Activated CD4-positive, alpha-beta T cell treated with anti-CD3 and anti-CD28 coated beads for 36 hours (primary cell): Measurements from ENCODE around the gene ASTN2. TPM values are rescaled to one million over a fixed set of nuclear protein-coding genes. Genes with fewer than 3 reads are reported as not detected.
"Not testable (repeated sequence)": the region's sequence is repeated elsewhere in the genome, so short reads cannot be mapped to it uniquely, and the experiment has no call there.

ENCODE experiments used
- ATAC-seq: fragments of 200-7000 bp; cut with Tn5 transposase; one replicate; pipeline ENCODE4 v1.10.0; 2021; ENCODE audit warnings: mild to moderate bottlenecking, moderate library complexity
- CTCF ChIA-PET: fragments of 350-600 bp; sonication (Branson Sonifier 250); formaldehyde crosslinking; loops from one replicate; lab custom pipeline; 2021; ENCODE audit warnings: antibody characterized with exemption; lab: Charles Lee
- POLR2A ChIA-PET: fragments of 350-600 bp; sonication (Branson Sonifier 250); formaldehyde crosslinking; loops from one replicate; lab custom pipeline; 2021; ENCODE audit warnings: antibody characterized with exemption, inconsistent platforms; lab: Charles Lee
- DNase-seq: peaks from one replicate; pipeline ENCODE4 v3.0.0-alpha.2; 2020
- H3K27ac Mint-ChIP-seq: one replicate; pipeline ENCODE4 v1.8.0; 2021; ENCODE audit warnings: mixed read lengths
- H3K27me3 Mint-ChIP-seq: one replicate; pipeline ENCODE4 v1.8.0; 2021; ENCODE audit warnings: mixed read lengths
- H3K36me3 Mint-ChIP-seq: one replicate; pipeline ENCODE4 v1.8.0; 2021; ENCODE audit warnings: low read depth, mixed read lengths
- H3K4me1 Mint-ChIP-seq: one replicate; pipeline ENCODE4 v1.8.0; 2021; ENCODE audit warnings: mixed read lengths
- H3K4me3 Mint-ChIP-seq: one replicate; pipeline ENCODE4 v1.8.0; 2021; ENCODE audit warnings: mild to moderate bottlenecking, moderate library complexity, mixed read lengths
- H3K9me3 Mint-ChIP-seq: one replicate; pipeline ENCODE4 v1.8.0; 2021; ENCODE audit warnings: low read depth, mixed read lengths
- intact Hi-C, 2 experiments: fragments of 100-400 bp; cut with DNase I in 1 of 2; cut with micrococcal nuclease in 1 of 2; formaldehyde crosslinking; loops; one replicate each; pipeline versions ENCODE4 v1.14.2 to v1.15.1; 2022 to 2024; cut with DNase I, micrococcal nuclease
- total RNA-seq, 2 experiments: library from RNA; stranded (reverse); gene quantifications; one replicate each; pipeline ENCODE4 v1.2.3, GENCODE V29; 2021

Gene ASTN2
- total RNA-seq, 2 experiments from 2014 or later = 3.0 to 4.2 TPM

GRCh38 chr9:116693233-116693731 is 721.6 kb downstream of the ASTN2 start:
- no peak overlapping the region for H3K27ac Mint-ChIP-seq

DNA sequence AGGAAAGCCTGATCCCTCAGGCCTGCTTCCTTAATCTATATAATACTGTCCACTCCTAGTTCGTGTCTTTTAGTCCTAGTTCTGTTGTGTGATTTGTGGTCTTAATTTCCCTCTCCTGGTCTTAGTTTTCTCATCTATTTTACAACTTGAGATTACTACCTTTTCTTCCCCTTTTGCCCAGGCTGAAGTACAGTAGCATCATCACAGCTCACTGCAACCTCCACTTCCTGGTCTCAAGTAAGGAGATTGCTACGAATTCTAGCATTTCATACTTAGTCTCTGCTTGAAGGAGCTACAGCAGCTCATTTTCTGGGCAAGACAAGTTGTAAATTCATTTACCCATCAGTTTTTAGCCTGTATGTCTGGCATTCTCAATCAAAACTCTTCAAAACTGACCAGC is 722.2 kb downstream of the ASTN2 start:
- POLR2A ChIA-PET = no interaction called here
- intact Hi-C loops = no loop called here
- CTCF ChIA-PET = no interaction called here
- H3K9me3 Mint-ChIP-seq = no peaks in the 10 kb centered on the region
- ATAC-seq (no peak), DNase-seq (no peak)
- peaks cover 60% of the 10 kb centered on the region for H3K4me1 Mint-ChIP-seq
- H3K27me3 Mint-ChIP-seq = no peaks in the 10 kb centered on the region
- peaks cover 20% of the 10 kb centered on the region for H3K36me3 Mint-ChIP-seq
- no peak overlapping the region for H3K4me3 Mint-ChIP-seq
- H3K27ac Mint-ChIP-seq = no peak overlapping the region

More at GRCh38 chr9:116693233-116693731, 721.6 kb downstream of the ASTN2 start:
- no peak overlapping the region for H3K4me3 Mint-ChIP-seq
- H3K9me3 Mint-ChIP-seq = peaks cover 4% of the 10 kb centered on the region
- peaks cover 53% of the 10 kb centered on the region for H3K4me1 Mint-ChIP-seq
- no peak for DNase-seq
- ChIA-PET POLR2A (no interaction called here), CTCF (no interaction called here)
- peak; percentile 40 for ATAC-seq
- H3K27me3 Mint-ChIP-seq = no peaks in the 10 kb centered on the region
- peaks cover 24% of the 10 kb centered on the region for H3K36me3 Mint-ChIP-seq
- intact Hi-C loops = no loop called here

GRCh38 chr9:116691607-116692006 is 723.2 kb downstream of the ASTN2 start:
- no peak for ATAC-seq
- peaks cover 12% of the 10 kb centered on the region for H3K36me3 Mint-ChIP-seq
- no peaks in the 10 kb centered on the region for H3K9me3 Mint-ChIP-seq
- CTCF ChIA-PET = no interaction called here
- intact Hi-C loops = no loop called here
- DNase-seq = peak; percentile 8
- H3K4me1 Mint-ChIP-seq = peaks cover 58% of the 10 kb centered on the region
- H3K4me3 Mint-ChIP-seq = no peak overlapping the region
- H3K27me3 Mint-ChIP-seq = no peaks in the 10 kb centered on the region
- POLR2A ChIA-PET = no interaction called here
- peak overlapping the region; percentile 17 for H3K27ac Mint-ChIP-seq

GRCh38 chr9:116690805-116691204 is 724.1 kb downstream of the ASTN2 start:
- POLR2A ChIA-PET, H3K27me3 Mint-ChIP-seq, H3K27ac Mint-ChIP-seq, ATAC-seq, H3K4me3 Mint-ChIP-seq, H3K9me3 Mint-ChIP-seq, CTCF ChIA-PET, H3K36me3 Mint-ChIP-seq, intact Hi-C loops, DNase-seq: not testable (repeated sequence)
- H3K4me1 Mint-ChIP-seq = peaks cover 64% of the 10 kb centered on the region

DNA sequence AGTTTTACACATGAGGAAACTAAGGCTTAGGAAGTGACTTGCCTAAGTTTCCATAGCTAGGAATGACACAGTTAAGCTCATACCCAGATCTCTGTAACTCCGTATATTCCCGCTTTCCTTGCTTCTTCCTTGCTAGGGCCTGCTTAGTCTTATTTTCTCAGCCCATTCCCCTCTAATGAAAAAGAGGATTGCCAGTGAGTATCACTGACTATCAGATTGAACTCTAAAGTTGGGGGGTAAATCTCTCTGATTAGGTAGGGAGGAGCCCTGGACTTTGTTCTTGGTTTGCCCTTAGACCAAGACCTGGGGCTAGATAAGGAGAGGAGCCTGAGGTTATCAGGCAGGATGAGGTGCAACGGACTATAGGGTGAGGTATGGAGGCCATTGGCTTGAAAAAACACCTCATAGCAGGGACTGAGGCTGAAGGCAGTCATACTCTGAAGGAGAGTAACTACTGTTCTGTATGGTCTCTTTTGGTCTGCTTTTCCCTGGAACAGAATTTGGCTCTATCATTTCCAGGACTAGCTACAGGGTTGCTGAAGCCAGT is 725.3 kb downstream of the ASTN2 start:
- CTCF ChIA-PET = no interaction called here
- Mint-ChIP-seq H3K4me3 (no peak overlapping the region), H3K4me1 (peaks cover 69% of the 10 kb centered on the region), H3K9me3 (no peaks in the 10 kb centered on the region), H3K27ac (no peak overlapping the region), H3K36me3 (peaks cover 6% of the 10 kb centered on the region), H3K27me3 (no peaks in the 10 kb centered on the region)
- intact Hi-C loops = loop anchor here in 1 of 2 experiments (10.0 kb wide), 1 partner anchor 1995 kb away; no protein-coding TSS in a partner anchor
- POLR2A ChIA-PET = no interaction called here
- ATAC-seq (no peak), DNase-seq (no peak)

DNA sequence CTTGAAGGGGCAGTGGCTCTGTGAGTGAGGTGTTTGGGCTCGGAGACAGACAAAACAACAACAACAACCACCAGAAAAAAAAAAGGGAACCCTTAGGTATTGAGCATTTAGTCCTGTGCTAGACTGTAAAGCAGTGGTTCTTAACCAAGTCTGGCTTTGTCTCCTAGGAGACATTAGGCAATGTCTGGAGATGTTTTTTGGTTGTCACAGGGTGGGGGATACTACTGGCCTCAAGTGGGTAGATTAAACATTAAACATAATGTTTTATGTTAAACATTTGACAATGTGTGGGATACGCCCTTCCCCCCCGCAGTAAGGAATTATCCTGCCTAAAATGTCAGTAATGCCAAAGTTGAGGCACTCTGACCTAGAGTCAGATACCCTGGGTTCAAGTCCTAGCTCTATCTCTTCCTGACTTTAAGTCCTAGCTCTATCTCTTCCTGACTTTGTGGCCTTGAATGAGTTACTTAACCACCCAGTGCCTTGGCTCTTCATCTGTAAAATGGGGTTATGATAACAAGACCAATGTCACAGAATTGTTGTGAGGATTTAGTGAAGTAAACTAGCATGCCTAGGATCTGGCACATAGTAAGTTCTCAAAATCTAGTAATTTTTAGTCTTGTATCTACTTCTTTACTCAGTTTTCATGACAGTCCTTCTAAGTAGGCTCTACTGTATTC is 725.9 kb downstream of the ASTN2 start:
- peak overlapping the region; percentile 81 for H3K4me3 Mint-ChIP-seq
- DNase-seq (no peak), ATAC-seq (no peak)
- H3K4me1 Mint-ChIP-seq = peaks cover 66% of the 10 kb centered on the region
- H3K27ac Mint-ChIP-seq = no peak overlapping the region
- no peaks in the 10 kb centered on the region for H3K27me3 Mint-ChIP-seq
- H3K9me3 Mint-ChIP-seq = no peaks in the 10 kb centered on the region
- CTCF ChIA-PET = no interaction called here
- intact Hi-C loops = loop anchor here in 1 of 2 experiments (10.0 kb wide), 1 partner anchor 1994 kb away; no protein-coding TSS in a partner anchor
- H3K36me3 Mint-ChIP-seq = peaks cover 5% of the 10 kb centered on the region
- POLR2A ChIA-PET = no interaction called here

DNA sequence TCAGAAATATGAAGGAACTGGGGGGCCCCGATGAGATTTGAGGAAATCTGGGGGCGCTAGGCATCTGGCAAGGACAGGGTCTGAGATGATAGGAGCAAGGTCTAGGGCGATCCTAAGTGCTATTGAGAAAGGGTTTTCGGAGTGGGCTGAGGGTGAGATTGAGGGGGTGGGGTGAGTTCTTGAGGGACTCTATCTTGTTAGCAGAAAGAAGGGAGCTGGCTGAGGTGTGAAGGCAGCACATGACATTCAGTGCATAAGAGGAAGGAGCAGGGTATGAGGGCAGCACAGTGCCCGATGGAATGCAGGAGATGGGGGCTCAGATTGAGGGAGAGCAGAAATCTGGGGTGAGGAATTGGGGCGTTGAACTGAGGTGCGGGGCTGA is 727.1 kb downstream of the ASTN2 start:
- intact Hi-C loops = loop anchor here in 1 of 2 experiments (10.0 kb wide), 1 partner anchor 1993 kb away; no protein-coding TSS in a partner anchor
- POLR2A ChIA-PET = no interaction called here
- ATAC-seq = peak; percentile 7

GRCh38 chr9:116687074-116687753 is 727.6 kb downstream of the ASTN2 start, which contains the start of gene TRIM32:
TSS of gene TRIM32 (plus strand) at chr9:116687305. CDS start at chr9:116697743, 10,438 bp downstream.
- DNase-seq = peak; percentile 96
- intact Hi-C loops = loop anchor here in 1 of 2 experiments (10.0 kb wide), 1 partner anchor 1992 kb away; no protein-coding TSS in a partner anchor
- peak; percentile 99 for ATAC-seq
- H3K9me3 Mint-ChIP-seq = peaks cover 1% of the 10 kb centered on the region
- POLR2A ChIA-PET = no interaction called here
- CTCF ChIA-PET = no interaction called here
- H3K4me1 Mint-ChIP-seq = peaks cover 55% of the 10 kb centered on the region
- H3K27ac Mint-ChIP-seq = peak within 1 kb of the TSS; percentile 81
- peaks cover 6% of the 10 kb centered on the region for H3K36me3 Mint-ChIP-seq
- H3K4me3 Mint-ChIP-seq = peak within 1 kb of the TSS; percentile 81
- no peaks in the 10 kb centered on the region for H3K27me3 Mint-ChIP-seq

More for the DNA sequence above, 727.1 kb downstream of the ASTN2 start:
- no peak for DNase-seq
- Mint-ChIP-seq H3K27ac (peak overlapping the region; percentile 44), H3K9me3 (peaks cover under 1% of the 10 kb centered on the region), H3K36me3 (peaks cover 6% of the 10 kb centered on the region), H3K4me1 (peaks cover 60% of the 10 kb centered on the region), H3K4me3 (peak overlapping the region; percentile 81), H3K27me3 (no peaks in the 10 kb centered on the region)
- CTCF ChIA-PET = interaction anchor here (0.6 kb wide), 1 partner anchor 29 kb away, joined by 4 read pairs; no protein-coding TSS in a partner anchor

GRCh38 chr9:116686693-116687073 is 728.2 kb downstream of the ASTN2 start:
- Mint-ChIP-seq H3K9me3 (peaks cover 1% of the 10 kb centered on the region), H3K36me3 (peaks cover 6% of the 10 kb centered on the region), H3K27me3 (no peaks in the 10 kb centered on the region), H3K27ac (peak overlapping the region; percentile 81), H3K4me1 (peaks cover 51% of the 10 kb centered on the region), H3K4me3 (peak overlapping the region; percentile 81)
- ATAC-seq (peak; percentile 28), DNase-seq (peak; percentile 15)
- ChIA-PET CTCF (no interaction called here), POLR2A (no interaction called here)
- intact Hi-C loops = loop anchor here in 1 of 2 experiments (10.0 kb wide), 1 partner anchor 1992 kb away; no protein-coding TSS in a partner anchor

DNA sequence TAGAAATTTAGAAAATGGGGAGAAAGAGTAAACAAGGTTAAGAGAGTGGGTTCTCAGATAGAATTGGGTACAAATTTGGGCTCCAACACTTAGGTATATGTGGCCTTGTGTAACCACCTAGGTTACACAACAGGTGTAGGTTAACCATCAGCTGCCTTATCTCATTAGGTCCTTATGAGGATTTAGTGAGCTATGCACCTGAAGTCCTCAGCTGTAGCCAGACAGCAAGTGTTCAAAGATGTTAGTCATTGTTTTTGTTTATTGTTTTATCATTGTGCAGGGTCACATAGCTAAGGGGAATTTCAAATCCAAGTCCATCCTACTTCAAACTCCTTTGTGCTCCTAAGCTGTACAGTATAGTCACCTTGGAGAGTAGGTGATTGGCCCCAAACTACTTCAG is 728.7 kb downstream of the ASTN2 start:
- Mint-ChIP-seq H3K4me3 (peak overlapping the region; percentile 81), H3K36me3 (peaks cover 6% of the 10 kb centered on the region), H3K9me3 (peaks cover 1% of the 10 kb centered on the region), H3K27ac (peak overlapping the region; percentile 81), H3K4me1 (peaks cover 46% of the 10 kb centered on the region), H3K27me3 (no peaks in the 10 kb centered on the region)
- DNase-seq = no peak
- CTCF ChIA-PET = no interaction called here
- no peak for ATAC-seq
- intact Hi-C loops = loop anchor here in 1 of 2 experiments (10.0 kb wide), 1 partner anchor 1991 kb away; no protein-coding TSS in a partner anchor
- POLR2A ChIA-PET = no interaction called here

- Mint-ChIP-seq H3K36me3 (peaks cover 6% of the 10 kb centered on the region), H3K4me1 (peaks cover 38% of the 10 kb centered on the region), H3K27ac (no peak overlapping the region), H3K4me3 (no peak overlapping the region), H3K27me3 (no peaks in the 10 kb centered on the region), H3K9me3 (peaks cover 1% of the 10 kb centered on the region)
- ChIA-PET POLR2A (no interaction called here), CTCF (no interaction called here)
- ATAC-seq (no peak), DNase-seq (no peak)
- intact Hi-C loops = loop anchor here in 1 of 2 experiments (10.0 kb wide), 1 partner anchor 1990 kb away; no protein-coding TSS in a partner anchor
Observed at GRCh38 chr9:116685166-116685565, 729.7 kb downstream of the ASTN2 start.
